ENCODE data around the gene SLC4A8.

Gene SLC4A8

DNA sequence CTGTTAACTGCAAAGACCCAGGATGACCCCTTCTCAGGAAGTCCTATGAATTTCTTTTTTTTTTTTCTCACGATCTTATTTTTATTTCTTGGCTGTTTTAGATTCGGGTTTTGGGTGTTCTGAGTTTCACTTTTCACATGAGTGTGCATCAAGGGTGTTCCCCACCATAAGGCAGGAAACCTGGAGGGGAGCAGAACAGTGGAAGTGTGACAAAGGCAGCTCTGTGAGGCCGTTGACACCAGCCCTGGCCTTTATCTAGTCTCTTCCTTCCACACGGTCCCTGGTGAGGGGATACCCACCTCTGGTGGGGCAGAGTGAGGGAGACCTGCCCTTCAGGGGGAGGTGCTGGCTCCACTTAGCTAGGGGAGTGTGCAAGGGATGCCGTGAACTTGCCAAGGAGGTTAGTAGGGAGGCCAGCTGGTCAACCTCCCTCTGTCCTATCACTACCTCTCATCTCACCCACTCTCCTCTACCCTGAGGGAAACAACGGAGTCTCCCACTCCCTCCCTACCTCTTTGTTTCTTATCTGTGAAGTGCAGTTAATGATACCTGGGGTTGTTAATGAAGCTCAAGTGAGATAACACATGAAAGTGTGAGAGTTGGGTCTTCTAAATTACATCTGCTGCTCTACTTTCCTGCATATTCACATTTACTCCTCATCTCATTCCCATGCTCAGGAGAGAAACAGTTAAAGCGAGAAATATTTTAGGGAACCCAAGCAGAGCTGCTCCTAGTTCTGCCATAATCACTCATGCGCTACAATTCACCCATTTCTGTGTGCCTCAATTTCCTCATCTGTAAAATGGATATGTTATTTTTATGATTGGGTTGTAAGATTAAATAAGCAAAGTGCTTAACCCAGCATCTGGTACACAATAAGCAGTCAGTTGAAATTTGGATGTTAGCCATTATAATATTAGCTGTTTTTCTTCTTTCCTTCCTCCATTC lies 29.1 kb upstream of the SLC4A8 start:
- no peak for DNase-seq

DNA sequence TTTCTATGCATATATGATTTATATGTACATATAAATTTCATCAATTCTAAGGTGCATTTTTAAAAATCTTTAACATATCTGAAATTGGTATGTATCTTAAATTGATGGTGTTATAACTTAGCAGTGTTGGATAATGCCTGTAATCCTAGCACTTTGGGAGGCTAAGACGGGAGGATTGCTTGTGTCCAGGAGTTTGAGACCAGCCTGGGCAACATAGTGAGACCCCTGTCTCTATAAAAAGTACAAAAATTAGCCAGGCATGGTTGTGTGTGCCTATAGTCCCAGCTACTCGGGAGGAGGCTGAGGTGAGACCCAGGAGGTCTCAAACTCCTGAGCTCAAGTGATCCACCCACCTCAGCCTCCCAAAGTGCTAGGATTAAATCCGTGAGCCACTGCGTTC lies 27.0 kb upstream of the SLC4A8 start:
- no peak for DNase-seq

DNA sequence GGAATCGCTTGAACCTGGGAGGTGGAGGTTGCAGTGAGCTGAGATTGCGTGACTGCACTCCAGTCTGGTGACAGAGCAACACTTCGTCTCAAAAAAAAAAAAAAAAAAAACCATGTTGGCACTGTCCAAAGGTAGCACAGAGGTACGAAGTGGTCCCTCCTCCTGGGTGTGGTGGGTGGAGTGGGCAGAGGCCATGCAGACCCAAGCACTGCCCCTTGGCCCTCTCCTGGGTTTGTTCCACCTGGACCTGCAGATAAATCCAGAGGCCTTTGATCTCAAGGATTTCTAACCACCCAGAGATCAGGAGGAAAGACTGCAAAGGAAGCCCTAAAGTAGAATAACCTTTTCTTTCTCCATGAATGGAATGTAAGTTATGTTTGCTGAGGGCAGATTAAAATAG lies 24.7 kb upstream of the SLC4A8 start:
- no peak for DNase-seq

DNA sequence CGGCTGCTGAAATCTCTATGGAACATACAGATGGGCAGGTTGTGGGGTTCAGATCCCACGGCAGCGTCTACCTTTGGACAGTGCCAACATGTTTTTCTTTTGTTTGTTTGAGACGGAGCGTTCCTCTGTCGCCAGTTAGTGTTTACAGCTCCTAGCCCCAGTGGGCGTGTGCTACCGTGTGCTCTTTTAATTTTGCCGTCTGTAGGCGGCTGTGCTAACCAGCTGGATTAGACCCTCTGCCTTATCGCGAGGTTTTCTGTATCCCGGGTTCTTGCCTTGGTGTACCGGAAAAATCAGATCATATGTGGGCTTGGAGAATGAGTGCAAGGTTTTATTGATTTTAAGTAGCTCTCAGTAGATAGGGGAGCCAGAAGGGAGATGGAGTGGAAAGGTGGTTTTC lies 23.6 kb upstream of the SLC4A8 start:
- no peak for DNase-seq

DNA sequence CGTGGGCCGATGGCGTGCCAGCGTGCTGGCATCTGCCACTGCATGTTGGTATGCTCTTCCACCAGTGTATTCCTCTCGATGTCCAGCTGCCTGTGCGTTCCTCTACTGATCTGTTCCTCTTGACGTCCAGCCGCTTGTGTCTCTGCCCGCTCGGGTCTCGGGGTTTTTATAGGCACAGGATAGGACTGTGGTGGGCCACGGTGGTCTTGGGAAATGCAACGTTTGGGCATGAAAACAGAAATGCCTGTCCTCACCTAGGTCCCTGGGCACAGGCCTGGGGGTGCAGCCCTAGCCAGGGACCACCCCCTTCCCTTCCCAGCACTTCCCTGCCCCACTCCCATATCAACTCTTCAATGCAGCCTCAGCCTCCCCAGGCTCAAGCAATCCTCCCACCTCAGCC lies 23.1 kb upstream of the SLC4A8 start:
- DNase-seq = no peak

DNA sequence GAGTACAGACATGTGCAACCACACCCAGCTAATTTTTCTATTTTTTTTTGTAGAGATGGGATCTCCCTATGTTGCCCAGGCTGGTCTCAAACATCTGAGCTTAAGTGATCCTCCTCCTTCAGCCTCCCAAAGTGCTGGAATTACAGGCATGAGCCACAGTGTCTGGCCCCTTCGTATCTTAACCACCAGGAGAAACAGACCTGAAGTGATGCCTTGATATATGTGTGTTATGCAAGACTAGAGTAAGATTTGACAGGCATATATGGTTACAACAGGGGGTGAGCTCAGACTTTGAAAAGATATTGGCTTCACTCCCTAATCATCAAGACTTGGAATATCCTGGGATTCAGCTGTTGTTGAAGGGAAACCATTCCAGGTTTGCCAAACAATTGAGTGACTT lies 22.7 kb upstream of the SLC4A8 start:
- no peak for DNase-seq

DNA sequence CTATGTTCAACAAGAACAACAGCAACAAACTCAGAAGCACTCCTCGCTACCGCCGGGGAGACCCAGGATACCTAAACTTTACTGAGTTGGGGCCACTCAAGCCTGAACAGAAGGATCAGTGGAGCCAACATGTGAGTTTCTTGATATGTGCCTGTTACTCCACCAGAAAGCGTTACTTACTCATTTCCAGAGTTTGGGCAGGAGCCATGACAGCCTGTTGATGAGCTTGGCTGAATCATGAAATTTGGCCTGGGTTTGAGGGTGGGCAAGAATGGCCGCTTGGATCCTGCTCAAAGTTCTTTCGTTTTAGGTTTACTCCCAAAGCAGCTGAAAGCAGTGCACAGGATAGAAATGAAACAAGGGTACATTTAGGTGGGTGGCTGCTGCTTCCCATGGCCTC lies 21.5 kb upstream of the SLC4A8 start:
- no peak for DNase-seq

DNA sequence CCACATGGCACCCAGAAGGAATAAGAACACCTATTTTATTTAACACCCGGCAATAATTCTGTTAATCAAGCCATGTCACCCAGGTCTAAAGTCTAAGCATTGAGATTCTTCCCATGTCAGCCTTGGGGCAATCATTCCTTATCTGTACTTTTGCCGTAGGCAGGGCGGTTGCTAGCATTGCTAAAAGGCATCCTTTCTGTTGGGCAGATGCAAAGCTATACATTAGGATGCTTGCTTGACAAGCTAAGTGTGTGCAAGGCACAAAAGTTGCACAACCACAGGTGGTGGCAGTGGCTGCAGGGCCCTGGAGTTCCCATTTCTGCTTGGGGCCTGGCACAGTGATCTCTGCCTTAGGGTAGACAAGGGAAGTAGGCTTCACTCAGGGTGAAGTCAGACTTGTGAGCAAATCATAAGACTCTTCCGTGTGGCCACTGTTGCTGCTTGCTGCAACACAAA lies 20.9 kb upstream of the SLC4A8 start:
- DNase-seq = no peak

DNA sequence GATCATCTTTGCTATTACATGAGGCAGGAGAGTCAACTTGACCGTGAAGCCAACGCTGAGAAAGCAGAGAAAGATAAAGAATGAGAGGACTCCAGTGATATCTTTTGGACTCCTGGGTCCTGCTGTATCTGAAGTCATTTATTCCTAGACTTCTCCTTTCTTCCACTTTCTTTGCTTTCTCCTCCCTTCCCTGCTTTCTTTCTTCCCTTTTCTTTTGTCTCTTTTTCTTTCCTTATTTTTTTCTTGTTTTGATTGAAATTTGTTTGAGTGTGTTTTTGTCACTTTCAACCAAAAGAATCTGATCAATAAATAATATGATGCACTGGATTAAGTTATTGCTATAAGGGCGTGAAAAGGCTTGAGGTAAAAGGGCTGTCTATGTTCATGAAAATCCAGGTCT lies 20.0 kb upstream of the SLC4A8 start:
- DNase-seq = no peak

DNA sequence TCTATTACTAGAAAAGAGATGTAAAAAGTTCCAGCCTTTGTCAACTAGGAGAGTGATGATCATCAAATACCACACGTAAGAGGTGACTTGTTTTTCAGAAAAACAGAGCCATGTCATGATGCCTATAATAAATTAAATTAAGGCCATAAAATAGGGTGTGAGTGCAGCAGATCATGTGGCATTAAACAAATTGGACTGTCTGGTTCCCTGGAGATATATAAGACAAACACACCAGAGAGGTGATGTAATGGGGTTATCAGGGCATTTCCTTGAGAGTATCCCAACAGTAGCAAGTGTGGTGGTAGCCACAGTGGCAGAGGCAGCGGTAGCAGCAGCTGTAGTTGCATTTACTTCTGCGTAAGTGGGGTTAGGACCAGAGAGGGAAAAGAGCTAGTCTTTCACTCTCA lies 18.8 kb upstream of the SLC4A8 start:
- DNase-seq = no peak

DNA sequence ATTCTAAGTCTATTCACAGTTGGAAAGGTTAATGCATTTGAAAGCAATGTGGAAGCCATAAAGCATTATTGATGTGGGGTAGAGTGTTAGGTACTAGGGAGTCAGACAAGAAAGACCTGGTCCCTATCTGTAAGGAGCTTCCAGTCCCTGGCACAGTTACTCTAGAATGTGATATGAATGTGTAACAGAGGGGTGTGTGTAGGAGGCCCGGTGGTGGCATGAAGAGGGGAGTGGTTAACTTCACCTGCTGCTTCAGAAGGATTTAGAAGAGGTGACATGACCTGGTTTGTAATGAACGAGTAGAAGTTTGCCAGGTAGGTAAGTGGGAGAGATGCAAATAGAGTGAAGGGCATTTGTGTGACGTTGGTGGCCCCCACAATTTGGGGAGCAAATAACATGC lies 18.3 kb upstream of the SLC4A8 start:
- DNase-seq = no peak

DNA sequence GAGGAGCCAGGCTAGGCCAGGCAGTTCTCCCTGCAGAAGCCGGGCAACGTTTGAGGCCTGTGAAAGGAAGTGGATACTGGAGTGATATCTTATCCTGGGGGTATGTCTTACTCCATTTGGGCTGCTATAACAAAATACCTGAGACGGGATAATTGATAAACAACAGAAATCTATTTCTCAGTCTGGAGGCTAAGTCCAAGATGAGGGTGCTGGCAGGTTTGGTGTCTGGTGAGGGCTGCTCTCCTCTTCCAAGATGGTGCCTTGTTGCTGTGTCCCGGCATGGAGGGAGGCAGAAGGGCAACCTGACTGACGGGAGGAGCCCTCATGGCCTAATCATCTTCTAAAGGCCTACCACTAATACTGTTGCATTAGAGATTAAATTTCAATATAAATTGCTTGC lies 17.8 kb upstream of the SLC4A8 start:
- no peak for DNase-seq

DNA sequence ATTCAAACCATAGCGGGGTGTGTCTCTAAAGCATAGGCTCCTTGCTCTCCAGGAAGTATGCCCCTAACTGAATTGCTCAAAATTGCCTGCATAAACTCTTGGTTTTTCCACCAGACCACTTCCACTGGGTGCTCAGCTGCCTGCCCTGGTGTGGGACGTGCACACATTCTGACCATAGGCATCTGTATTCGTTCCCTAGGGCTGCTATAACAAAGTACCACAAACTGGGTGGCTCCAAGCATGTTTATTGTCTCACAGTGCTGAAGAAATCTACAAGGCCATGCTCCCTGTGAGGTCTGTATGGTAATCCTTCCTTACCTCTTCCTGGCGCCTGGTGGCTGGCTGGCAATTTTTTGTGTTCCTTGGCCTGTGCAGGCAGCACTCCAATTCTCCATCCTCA lies 17.0 kb upstream of the SLC4A8 start:
- DNase-seq = no peak

DNA sequence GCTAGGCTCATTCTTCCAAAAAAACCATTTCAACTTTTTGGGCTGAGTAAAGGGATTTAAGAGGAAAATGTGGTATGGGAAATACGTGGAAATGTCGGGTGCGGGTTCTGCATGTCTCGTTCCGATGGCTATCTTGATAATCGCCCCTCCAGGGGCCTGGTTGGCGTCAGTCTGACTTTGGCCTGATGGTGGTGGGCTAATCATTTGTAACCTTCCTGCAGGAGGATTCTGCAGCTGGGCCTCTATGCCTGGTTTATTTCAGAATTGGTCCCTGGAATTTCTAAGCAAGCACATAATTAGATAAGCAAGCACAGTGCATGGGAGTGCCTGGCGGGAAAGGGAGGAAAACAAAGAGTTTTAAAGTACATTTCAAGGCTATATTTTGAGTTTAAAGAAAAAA lies 14.8 kb upstream of the SLC4A8 start:
- DNase-seq = no peak

DNA sequence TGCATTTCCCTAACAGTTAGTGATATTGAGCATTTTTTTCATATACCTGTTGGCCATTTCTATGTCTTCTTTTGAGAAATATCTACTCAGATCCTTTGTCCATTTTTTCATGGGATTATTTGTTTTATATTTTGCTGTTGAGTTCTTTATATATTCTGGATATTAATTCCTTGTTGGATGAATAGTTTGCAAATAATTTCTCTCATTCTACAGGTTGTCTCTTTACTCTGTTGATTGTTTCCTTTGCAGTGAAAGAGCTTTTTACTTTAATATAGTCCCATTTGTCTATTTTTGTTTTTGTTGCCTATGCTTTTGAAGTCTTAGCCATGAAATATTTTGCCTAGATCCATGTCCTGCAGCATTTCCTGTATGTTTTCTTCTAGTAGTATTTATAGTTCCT lies 11.5 kb upstream of the SLC4A8 start:
- DNase-seq = no peak

DNA sequence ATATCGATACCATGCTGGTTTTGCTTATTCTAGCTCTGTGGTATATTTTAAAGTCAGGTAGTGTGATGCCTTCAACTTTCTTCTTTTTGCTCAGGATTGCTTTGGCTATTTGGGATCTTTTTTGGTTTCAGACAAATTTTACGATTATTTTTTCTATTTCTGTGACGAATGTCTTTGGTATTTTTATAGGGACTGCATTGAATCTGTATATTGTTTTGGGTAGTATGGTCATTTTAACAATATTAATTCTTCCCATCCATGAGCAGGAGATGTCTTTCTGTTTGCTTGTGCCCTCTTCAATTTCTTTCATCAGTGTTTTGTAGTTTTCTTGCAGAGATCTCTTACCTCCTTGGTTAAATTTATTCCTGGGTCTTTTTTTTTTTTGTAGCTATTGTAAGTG lies 10.8 kb upstream of the SLC4A8 start:
- DNase-seq = no peak

DNA sequence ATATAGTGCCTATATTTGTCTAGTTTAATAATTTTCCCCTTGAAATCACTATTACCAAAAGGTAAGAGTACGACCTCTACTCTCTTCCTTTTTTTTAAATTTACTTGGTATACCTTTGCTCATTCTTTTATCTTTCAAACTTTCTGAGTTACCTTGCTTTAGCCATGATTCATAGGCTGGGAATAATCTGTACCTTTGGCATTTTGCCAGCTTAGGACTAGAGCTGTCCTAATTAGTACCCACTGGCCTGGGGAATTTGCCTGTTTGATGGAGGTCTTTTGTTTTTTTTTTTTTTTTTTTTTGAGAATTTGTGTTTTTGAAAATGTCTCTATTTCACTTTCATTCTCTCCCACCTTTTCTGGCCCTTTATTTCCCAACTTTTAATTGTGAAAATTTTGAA lies 8.7 kb upstream of the SLC4A8 start:
- DNase-seq = no peak

DNA sequence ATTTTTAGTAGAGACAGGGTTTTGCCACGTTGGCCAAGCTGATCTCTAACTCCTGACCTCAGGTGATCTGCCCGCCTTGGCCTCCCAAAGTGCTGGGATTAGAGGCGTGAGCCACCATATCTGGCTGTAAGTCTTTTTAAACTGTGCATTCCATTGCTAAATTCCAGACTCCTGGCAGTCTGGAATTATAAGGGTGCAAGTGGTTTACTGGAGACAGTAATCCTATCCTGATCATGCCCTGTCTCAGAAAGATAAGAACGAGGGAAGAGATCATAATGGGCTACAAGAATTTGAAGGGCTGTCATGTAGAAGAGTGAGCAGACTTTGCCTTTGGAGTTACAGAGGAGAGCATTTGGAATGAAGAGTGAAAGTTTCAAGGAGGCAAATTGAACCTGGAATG lies 6.8 kb upstream of the SLC4A8 start:
- no peak for DNase-seq

DNA sequence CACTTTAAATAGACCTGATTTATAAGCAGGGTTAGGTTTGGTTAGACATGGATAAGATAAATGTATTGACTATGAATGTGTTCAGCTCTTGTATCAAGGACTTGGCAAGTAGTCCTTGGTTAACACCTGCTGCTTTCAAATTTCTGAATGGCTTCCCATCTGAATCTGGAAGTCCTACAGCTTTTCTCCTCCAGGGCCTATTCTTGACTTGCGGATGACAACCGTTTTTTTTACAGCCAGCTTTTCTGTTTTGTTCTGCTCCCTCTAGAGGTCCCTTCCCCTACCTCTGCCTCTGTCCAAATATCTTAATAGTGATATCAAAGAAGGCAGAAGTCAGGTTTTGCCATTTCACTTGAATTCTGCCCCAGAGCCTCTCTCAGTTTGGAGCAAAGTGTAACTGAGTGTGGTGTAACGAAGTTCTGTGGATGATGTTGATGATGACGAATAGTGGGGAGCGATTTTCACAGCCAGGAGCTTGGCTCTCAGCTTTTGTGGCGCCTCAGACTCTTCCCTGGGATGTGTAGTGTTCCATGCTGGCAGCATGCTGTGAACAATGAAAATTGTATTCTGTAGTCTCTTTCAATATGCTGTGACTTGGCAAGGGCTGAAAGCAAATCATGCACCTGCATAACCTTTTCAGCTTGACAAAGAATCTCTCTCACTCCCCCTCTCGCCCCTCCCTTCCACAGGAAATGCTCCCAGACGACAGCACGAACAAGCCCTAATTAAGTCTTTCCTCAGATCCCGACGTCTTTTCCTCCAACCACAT lies 5.0 kb upstream of the SLC4A8 start:
- DNase-seq = no peak

DNA sequence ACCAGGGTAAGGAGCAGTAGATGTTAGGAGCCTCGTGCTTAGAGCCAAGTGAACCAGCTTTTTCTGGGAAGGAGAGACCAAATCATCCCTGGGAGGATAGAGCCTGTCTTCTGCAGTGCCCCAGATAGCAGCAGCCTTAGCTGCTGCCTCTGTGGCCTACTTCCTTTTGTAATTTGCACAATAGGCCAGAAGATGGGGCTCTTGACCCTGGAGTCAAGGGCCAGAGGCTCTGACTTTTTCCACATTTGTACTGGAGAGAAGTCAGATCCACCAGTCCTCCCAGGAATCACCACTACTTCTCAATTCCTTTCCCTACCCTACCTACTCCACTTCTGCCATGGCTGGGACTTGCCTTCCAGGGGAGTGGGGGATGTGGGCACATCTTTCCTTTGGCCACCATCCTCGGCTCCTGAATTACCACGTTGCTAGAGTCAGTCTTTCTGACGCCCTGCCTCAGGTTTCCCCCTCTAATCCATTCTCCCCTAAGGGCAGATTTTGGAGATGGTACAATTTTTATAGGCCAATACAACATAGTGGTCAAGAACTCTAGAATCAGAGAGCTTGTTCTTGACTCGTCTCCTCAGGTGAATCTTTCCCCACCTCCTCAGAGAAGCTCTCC lies 3.3 kb upstream of the SLC4A8 start:
- DNase-seq = peak in 1 of 2 experiments; percentile 21

DNA sequence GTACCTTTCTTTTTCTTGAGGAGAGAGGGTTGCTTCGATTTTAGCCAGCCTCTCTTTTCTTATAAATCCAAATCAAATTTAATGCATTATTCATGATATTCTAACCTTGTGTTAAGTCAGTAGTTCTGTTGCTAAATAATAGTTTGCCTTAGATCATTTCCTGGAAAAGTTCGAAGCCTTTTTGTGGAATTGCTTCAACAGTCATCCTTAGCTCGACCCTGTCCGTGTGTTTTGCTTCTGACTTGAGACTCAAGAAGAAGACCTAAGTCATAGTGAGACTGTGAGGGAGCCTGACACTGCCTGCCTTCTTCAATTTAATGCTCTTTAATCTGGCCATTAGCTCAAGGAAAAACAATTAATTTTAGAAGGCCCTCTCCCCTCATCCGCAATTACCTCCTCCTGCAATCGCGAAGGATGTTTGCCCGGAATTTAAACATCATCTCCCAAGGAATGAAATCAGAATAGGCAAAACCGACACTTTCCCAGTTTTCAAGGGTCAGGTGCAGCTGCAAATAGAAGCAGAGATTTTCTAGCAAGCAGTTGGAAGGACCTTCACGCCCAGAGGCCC lies 453 bp upstream of the SLC4A8 start:
- no peak for DNase-seq

DNA sequence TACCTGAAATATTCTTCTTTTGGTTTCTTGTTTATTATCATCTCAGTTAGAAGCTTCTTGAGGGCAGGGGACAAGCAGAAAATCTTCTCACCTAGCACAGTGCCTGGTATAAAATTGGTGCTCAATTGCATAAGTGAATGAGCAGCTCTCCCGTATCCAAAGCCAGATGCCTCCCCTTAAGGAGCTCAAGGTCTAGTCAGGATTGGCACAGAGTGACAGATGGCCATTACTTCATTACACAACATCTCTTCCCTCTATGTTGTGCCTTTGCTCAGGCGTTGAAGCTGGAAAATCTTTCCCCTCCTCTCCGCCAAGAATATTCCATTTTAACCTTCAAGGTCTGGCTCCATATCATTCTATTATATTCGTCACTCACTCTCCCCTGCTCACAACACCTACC lies 3.6 kb downstream of the SLC4A8 start:
- no peak for DNase-seq

DNA sequence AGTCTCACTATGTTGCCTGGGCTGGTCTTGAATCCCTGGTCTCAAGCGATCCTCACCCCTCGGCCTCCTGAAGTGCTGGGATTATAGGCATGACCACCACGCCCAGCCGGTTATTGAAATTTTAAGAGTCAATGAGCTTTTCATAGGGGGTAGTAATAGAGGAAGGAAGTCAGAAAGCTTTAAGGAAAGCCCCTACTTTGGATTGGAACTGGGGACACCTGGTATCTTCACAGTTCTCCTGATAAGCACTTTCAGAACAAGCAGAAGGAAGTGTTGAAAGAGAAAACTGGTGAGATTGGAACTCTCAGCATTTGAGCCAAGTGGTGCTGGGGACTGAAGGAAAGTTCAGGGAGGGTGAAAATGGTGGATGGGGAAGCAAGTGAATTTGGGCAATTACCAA lies 5.1 kb downstream of the SLC4A8 start:
- no peak for DNase-seq
